GM18909 (cell line): ENCODE results near the gene PLD6.

ENCODE experiments used
- ATAC-seq: cut with Tn5 transposase; IDR thresholded peaks from one replicate; pipeline ENCODE4 v1.9.1; 2021; ENCODE audit warnings: mild to moderate bottlenecking; ENCODE audit not compliant: unreplicated experiment, poor library complexity

PLD6 gene

GRCh38 chr17:17180141-17180603 is 26.0 kb downstream of the PLD6 start:
- ATAC-seq = no peak

- ATAC-seq = peak; percentile 42
These were observed 26.7 kb downstream of the PLD6 start for GRCh38 chr17:17179371-17179827.

- ATAC-seq = no peak
These were observed 29.0 kb downstream of the PLD6 start for GRCh38 chr17:17177176-17177575.

GRCh38 chr17:17176341-17176740 is 29.8 kb downstream of the PLD6 start:
- no peak for ATAC-seq

GRCh38 chr17:17175917-17176316 is 30.2 kb downstream of the PLD6 start:
- no peak for ATAC-seq

GRCh38 chr17:17175340-17175739 is 30.8 kb downstream of the PLD6 start:
- no peak for ATAC-seq

- no peak for ATAC-seq
These were observed 32.2 kb downstream of the PLD6 start for GRCh38 chr17:17173921-17174320.

GRCh38 chr17:17172990-17173389 is 33.1 kb downstream of the PLD6 start:
- ATAC-seq = no peak

- no peak for ATAC-seq
These were observed 33.9 kb downstream of the PLD6 start for GRCh38 chr17:17172001-17172939.

GRCh38 chr17:17171186-17171585 is 34.9 kb downstream of the PLD6 start:
- no peak for ATAC-seq

GRCh38 chr17:17170346-17170985 is 35.7 kb downstream of the PLD6 start:
- no peak for ATAC-seq

GRCh38 chr17:17169396-17169795 is 36.7 kb downstream of the PLD6 start:
- ATAC-seq = no peak

GRCh38 chr17:17168401-17168800 is 37.7 kb downstream of the PLD6 start:
- no peak for ATAC-seq

GRCh38 chr17:17167986-17168385 is 38.1 kb downstream of the PLD6 start:
- no peak for ATAC-seq

- ATAC-seq = no peak
These were observed 38.8 kb downstream of the PLD6 start for GRCh38 chr17:17167356-17167755.

GRCh38 chr17:17166446-17166845 is 39.7 kb downstream of the PLD6 start:
- no peak for ATAC-seq

- no peak for ATAC-seq
These were observed 40.3 kb downstream of the PLD6 start for GRCh38 chr17:17165666-17166308.

- no peak for ATAC-seq
These were observed 41.5 kb downstream of the PLD6 start for GRCh38 chr17:17164676-17165075.

GRCh38 chr17:17164156-17164555 is 42.0 kb downstream of the PLD6 start:
- ATAC-seq = no peak

- ATAC-seq = no peak
These were observed 44.4 kb downstream of the PLD6 start for GRCh38 chr17:17161759-17162158.

GRCh38 chr17:17161121-17161520 is 45.0 kb downstream of the PLD6 start:
- no peak for ATAC-seq
